GM12865 (cell line): Measurements from ENCODE around the gene CEP104.

Source experiments
- DNase-seq: peaks from one replicate; pipeline ENCODE4 v3.0.0; 2010; ENCODE audit warnings: low read depth
- H3K4me3 ChIP-seq: 2 replicates; pipeline ENCODE4 v1.5.1; 2011; ENCODE audit warnings: mild to moderate bottlenecking, low read depth, low read length, control low read depth
- TF ChIP-seq, protein P1 (sequence below): IDR thresholded peaks from 2 replicates; pipeline ENCODE4 v1.5.1; 2011; ENCODE audit warnings: low read length, control low read depth, low read depth, inconsistent platforms; ENCODE audit not compliant: insufficient read depth; ENCODE audit errors: missing control alignments

Gene CEP104

DNA sequence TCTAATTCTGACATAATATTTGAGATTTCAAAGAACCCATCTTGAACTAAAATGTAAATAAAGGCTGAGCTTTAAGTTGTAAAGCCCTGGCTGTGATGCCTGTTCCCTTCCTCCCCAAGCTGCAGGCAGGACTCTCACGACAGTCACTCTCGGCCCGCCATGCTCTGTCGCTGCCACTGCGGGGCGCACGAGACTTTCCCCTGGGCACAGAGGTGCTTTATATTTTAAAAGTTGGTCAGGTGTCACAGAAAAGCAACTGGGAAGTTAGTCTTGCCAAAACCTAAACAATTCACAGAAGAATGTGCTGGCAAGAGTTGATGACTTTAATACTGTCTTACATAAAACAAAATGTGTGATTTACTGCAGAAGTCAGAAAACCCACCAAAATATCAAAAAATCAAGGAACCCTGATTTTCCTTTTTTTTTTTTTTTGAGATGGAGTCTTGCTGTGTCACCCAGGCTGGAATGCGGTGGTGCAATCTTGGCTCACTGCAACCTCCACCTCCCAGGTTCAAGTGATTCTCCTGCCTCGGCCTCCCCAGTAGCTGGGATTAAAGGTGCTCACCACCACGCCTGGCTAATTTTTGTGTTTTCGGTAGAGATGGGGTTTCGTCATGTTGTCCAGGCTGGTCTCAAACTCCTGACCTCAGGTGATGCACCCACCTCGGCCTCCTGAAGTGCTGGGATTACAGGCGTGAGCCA is 71.4 kb downstream of the CEP104 start:
- TF ChIP-seq, protein P1, sequence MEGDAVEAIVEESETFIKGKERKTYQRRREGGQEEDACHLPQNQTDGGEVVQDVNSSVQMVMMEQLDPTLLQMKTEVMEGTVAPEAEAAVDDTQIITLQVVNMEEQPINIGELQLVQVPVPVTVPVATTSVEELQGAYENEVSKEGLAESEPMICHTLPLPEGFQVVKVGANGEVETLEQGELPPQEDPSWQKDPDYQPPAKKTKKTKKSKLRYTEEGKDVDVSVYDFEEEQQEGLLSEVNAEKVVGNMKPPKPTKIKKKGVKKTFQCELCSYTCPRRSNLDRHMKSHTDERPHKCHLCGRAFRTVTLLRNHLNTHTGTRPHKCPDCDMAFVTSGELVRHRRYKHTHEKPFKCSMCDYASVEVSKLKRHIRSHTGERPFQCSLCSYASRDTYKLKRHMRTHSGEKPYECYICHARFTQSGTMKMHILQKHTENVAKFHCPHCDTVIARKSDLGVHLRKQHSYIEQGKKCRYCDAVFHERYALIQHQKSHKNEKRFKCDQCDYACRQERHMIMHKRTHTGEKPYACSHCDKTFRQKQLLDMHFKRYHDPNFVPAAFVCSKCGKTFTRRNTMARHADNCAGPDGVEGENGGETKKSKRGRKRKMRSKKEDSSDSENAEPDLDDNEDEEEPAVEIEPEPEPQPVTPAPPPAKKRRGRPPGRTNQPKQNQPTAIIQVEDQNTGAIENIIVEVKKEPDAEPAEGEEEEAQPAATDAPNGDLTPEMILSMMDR: peak; percentile 58
- peak; percentile 48 for DNase-seq
- no peak overlapping the region for H3K4me3 ChIP-seq

GRCh38 chr1:3785045-3785444 is 72.0 kb downstream of the CEP104 start:
- TF ChIP-seq, protein P1: no peak
- DNase-seq: no peak

DNA sequence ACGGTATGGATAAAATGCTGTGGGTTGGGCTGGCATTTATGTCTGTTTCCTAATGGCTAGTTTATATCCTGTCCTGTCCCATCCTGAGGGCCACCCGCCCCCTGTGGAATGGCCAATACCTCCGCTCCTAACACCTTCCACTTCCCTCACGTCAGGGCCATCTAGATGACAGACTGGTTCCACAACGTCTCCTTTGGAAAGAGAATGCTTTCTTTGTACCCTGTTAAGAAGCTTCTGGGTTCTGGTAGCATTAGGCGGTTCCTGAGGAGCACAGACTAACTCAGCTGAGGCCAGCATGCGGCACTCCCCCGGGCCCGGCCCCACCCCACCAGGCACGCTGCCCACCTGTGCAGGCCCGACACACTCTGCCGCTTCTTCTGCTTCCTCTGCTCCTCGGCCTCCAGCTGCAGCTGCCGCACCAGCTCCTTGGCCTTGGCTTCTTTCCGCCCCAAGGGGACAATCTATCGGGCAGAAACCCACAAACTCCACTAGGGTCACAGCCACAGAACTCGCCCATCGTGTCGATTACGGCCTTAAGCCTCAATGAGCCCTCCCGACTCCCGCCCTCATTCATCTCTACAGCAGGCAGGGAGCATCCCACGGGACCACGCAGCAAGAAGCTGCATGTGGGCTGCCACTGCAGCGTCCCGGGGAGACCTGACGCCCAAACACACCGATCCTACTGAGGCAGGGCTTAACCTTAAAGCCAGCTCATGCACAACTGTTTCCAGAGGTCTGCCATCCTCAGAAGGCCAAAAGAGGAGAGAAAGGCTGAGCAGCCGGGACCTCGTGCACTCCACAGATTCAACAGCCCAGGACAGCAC is 73.1 kb downstream of the CEP104 start:
- no peak overlapping the region for H3K4me3 ChIP-seq
- DNase-seq: no peak
- TF ChIP-seq, protein P1: no peak

More at GRCh38 chr1:3785045-3785444, 72.0 kb downstream of the CEP104 start:
- no peak overlapping the region for H3K4me3 ChIP-seq

GRCh38 chr1:3780901-3781300 is 76.1 kb downstream of the CEP104 start:
- TF ChIP-seq, protein P1: no peak
- no peak for DNase-seq
- H3K4me3 ChIP-seq: no peak overlapping the region

GRCh38 chr1:3779912-3780416 is 77.0 kb downstream of the CEP104 start:
- H3K4me3 ChIP-seq: no peak overlapping the region
- DNase-seq: no peak
- TF ChIP-seq, protein P1: no peak

DNA sequence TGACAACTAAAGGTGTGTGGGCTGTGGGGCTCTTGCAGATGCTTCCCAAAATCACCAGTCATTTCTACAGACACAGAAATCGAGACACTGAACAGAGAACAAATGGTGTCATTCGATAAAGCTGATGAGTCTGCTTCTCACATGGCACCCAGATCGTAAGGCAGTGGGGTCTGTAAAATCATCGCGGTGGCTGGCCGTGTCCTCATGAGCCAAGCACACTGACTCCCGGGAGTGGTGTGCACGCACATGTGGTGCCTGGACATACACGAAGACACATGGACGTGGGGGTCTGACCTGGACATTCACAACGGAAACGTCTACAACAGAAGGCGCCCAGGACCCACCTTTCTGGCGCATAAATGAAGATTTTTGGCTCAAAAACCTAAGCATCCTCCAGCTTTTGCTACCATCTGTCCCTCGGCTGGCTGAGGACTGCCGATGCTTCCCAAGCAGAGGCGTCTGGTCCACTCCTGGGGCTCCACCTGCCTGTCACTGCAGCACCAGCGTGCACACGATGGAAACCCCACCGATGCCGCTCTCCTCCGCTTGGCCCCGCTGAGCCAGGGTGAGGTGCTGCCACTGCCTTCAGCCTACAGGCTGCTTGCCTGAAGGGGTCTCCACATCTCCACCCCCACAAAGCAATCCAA is 77.6 kb downstream of the CEP104 start:
- DNase-seq: no peak

More for the DNA sequence above, 77.6 kb downstream of the CEP104 start:
- TF ChIP-seq, protein P1: no peak
- H3K4me3 ChIP-seq: no peak overlapping the region
